ENCODE results near the gene SDK2.

Gene SDK2

GRCh38 chr17:73650140-73650539, 5.9 kb upstream of the SDK2 start:
- Histone ChIP-seq H3K27ac (ENCODE audit: low read depth, low read length) (no peak overlapping the region), H4K20me1 (ENCODE audit: control insufficient read depth, insufficient read depth, low read depth, low read length) (no peaks in the 10 kb centered on the region), H3K4me2 (ENCODE audit: low read length) (no peak overlapping the region), H3K27me3 (ENCODE audit: control insufficient read depth, low read length) (peaks cover 30% of the 10 kb centered on the region), H3K4me3 (ENCODE audit: low read length) (no peak overlapping the region), H3K9me3 (ENCODE audit: control insufficient read depth, insufficient read depth, low read length) (peaks cover 19% of the 10 kb centered on the region), H3F3A (ENCODE audit: control insufficient read depth, insufficient read depth) (no peaks in the 10 kb centered on the region), H3K4me1 (ENCODE audit: control insufficient read depth, low read length) (no peaks in the 10 kb centered on the region), H3K79me2 (ENCODE audit: control insufficient read depth, low read length) (no peaks in the 10 kb centered on the region), H3K36me3 (ENCODE audit: control insufficient read depth, low read length) (no peaks in the 10 kb centered on the region), H3K9me2 (replicated peaks; ENCODE audit: control insufficient read depth, low read length) (no peaks in the 10 kb centered on the region)
- TF ChIP-seq, protein P1, sequence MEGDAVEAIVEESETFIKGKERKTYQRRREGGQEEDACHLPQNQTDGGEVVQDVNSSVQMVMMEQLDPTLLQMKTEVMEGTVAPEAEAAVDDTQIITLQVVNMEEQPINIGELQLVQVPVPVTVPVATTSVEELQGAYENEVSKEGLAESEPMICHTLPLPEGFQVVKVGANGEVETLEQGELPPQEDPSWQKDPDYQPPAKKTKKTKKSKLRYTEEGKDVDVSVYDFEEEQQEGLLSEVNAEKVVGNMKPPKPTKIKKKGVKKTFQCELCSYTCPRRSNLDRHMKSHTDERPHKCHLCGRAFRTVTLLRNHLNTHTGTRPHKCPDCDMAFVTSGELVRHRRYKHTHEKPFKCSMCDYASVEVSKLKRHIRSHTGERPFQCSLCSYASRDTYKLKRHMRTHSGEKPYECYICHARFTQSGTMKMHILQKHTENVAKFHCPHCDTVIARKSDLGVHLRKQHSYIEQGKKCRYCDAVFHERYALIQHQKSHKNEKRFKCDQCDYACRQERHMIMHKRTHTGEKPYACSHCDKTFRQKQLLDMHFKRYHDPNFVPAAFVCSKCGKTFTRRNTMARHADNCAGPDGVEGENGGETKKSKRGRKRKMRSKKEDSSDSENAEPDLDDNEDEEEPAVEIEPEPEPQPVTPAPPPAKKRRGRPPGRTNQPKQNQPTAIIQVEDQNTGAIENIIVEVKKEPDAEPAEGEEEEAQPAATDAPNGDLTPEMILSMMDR (IDR thresholded peaks at IDR 0.05; ENCODE audit: low read depth, low read length, poor library complexity, severe bottlenecking): peak; percentile 51
- no peak for TF ChIP-seq EZH2phosphoT487 (IDR thresholded peaks at IDR 0.05; ENCODE audit: borderline replicate concordance, low read length)

DNA sequence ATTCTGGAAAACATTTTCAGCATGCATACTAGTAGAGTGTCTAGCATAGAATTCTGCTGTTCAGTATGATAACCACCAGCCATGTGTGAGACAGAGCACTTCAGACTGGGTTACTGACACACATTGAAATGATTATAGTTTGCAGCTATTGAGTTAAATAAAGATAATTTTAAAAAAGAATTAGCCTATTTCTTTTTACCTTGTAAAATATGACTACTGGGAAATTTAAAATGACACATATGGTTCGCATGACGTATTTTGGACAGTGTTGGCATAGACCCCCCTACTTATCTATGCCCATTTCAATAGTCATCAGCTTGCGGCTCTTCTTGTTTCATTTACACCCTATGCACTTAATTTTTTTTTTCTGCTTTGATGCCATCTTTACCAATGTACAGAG, 4.7 kb upstream of the SDK2 start:
- Histone ChIP-seq H3K4me3 (ENCODE audit: low read length) (no peak overlapping the region), H3K27me3 (ENCODE audit: control insufficient read depth, low read length) (peaks cover 37% of the 10 kb centered on the region), H4K20me1 (ENCODE audit: control insufficient read depth, insufficient read depth, low read depth, low read length) (no peaks in the 10 kb centered on the region), H3K79me2 (ENCODE audit: control insufficient read depth, low read length) (no peaks in the 10 kb centered on the region), H3K4me2 (ENCODE audit: low read length) (no peak overlapping the region), H3K9me2 (replicated peaks; ENCODE audit: control insufficient read depth, low read length) (no peaks in the 10 kb centered on the region), H3K36me3 (ENCODE audit: control insufficient read depth, low read length) (no peaks in the 10 kb centered on the region), H3K9me3 (ENCODE audit: control insufficient read depth, insufficient read depth, low read length) (peaks cover 10% of the 10 kb centered on the region), H3F3A (ENCODE audit: control insufficient read depth, insufficient read depth) (no peaks in the 10 kb centered on the region), H3K27ac (ENCODE audit: low read depth, low read length) (no peak overlapping the region), H3K4me1 (ENCODE audit: control insufficient read depth, low read length) (no peaks in the 10 kb centered on the region)
- TF ChIP-seq EZH2phosphoT487 (IDR thresholded peaks at IDR 0.05; ENCODE audit: borderline replicate concordance, low read length): no peak
- TF ChIP-seq, protein P1 (IDR thresholded peaks at IDR 0.05; ENCODE audit: low read depth, low read length, poor library complexity, severe bottlenecking): no peak

DNA sequence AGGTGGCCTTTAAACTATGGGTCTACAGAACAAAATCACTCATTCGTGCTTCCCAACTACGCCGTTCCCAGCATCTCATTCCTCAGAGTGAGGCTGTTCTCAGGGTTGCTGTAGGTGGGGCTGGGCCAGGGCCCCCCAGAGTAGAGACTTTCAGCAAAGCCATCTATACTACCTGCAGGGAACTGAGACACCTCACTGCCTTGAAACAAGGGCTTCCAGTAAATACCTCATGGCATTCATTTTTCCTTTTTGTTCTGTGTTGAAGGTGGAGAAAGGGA, 4.2 kb upstream of the SDK2 start:
- no peaks in the 10 kb centered on the region for H3K9me2 ChIP-seq (replicated peaks; ENCODE audit: control insufficient read depth, low read length)
- no peak overlapping the region for H3K4me2 ChIP-seq (ENCODE audit: low read length)
- H3K79me2 ChIP-seq (ENCODE audit: control insufficient read depth, low read length): no peaks in the 10 kb centered on the region
- H3K27ac ChIP-seq (ENCODE audit: low read depth, low read length): no peak overlapping the region
- peaks cover 5% of the 10 kb centered on the region for H3K9me3 ChIP-seq (ENCODE audit: control insufficient read depth, insufficient read depth, low read length)
- H4K20me1 ChIP-seq (ENCODE audit: control insufficient read depth, insufficient read depth, low read depth, low read length): no peaks in the 10 kb centered on the region
- no peaks in the 10 kb centered on the region for H3F3A ChIP-seq (ENCODE audit: control insufficient read depth, insufficient read depth)
- H3K4me1 ChIP-seq (ENCODE audit: control insufficient read depth, low read length): no peaks in the 10 kb centered on the region
- TF ChIP-seq EZH2phosphoT487 (IDR thresholded peaks at IDR 0.05; ENCODE audit: borderline replicate concordance, low read length): no peak
- TF ChIP-seq, protein P1 (IDR thresholded peaks at IDR 0.05; ENCODE audit: low read depth, low read length, poor library complexity, severe bottlenecking): no peak
- no peaks in the 10 kb centered on the region for H3K36me3 ChIP-seq (ENCODE audit: control insufficient read depth, low read length)
- no peak overlapping the region for H3K4me3 ChIP-seq (ENCODE audit: low read length)
- peaks cover 41% of the 10 kb centered on the region for H3K27me3 ChIP-seq (ENCODE audit: control insufficient read depth, low read length)

Measured in DOHH2 (cell line).